Stimulated activated CD8-positive, alpha-beta memory T cell treated with anti-CD3 and anti-CD28 coated beads, Interleukin-12 subunit alpha, Interleukin-12 subunit beta, amount 100 ng/mL, for 4 hours (primary cell): ENCODE data around the gene LUM.

Experiments used
- DNase-seq: peaks from one replicate; pipeline ENCODE4 v3.0.0-alpha.2; 2020; ENCODE audit warnings: low read depth

Gene LUM

DNA sequence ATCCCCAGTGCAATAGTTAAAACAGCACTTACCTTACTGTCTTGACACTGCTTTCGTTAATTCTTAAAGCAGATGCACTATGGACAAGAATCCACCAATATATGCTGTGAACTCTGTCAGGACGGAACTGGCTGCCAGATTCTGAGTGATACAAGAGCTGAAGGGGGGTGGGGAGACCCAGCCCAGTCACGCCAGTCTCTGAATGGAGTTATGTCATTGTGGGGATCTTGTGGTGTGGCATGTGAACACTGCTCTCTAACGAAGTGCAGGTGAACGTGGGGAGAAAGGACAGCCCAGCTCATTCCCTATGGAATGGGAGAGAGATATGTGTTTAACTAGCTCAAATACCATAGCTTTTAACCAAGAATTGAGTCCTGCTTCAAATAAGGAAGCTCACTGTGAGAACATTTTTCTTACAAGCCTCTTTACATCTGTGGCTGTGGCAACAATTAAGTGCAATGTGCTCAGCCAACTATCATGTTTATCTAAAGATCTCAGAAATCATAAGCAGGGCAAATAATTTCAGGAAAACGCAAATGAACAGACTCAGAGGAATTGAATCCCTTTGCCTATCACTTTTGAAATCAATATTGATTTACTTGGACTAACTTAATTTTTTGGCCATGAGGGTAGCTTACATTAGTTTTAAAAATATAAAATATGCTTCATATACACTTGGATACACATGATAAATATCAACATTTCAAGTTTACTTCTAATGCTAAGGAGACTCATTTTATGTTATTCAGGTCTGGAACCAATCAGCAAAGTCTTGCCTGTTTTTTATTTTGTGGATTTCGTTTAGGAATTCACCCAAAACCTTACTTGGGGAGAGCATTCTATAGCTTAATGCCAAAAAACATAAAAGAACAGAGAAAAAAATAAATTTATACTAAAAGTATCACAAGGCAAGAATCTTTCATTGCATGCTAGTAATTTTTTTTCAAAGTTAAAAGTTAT, at the start of gene LUM:
LUM (minus strand) TSS at position 129 of the 960 bp plus-strand sequence. CDS start 2,515 bp downstream, outside the sequence.
- no peak for DNase-seq

DNA sequence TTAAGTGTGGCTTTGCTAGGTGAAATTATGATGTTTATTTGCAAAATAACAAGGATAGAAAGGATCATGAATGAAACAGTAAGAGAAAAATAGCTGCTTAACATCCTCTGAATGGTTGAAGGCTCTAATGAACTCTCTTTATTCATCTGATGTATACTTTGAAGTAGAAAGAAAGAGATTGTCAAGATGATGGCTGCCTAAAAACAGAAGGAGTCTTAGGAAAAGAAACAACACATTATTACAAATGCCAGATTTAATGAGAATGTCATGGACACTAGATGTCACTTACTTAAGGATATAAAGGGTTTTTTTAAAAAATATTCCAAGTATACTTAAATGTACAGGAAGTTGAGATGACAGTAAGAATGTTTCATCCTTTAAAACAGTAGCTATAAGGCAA, 49.7 kb upstream of the LUM start:
- no peak for DNase-seq

DNA sequence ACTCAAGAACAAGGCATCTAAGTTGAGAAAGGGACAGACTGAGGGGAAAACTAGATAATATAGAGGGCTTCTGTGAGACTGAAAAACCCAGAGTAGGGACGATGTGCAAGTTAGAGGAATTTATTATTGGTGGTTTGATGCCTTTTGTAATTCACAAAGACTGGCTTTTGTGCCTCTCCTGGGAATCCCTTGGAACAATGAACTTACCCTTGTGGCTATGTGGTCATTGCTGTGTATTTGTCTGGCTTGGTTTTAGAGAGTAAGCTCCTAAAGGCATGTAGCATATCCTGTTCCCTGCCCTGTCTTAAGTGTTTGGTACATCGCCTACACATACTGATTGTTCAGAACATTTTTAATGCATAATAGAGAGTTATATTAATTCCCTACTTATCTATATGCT, 44.7 kb upstream of the LUM start:
- DNase-seq, result no peak

DNA sequence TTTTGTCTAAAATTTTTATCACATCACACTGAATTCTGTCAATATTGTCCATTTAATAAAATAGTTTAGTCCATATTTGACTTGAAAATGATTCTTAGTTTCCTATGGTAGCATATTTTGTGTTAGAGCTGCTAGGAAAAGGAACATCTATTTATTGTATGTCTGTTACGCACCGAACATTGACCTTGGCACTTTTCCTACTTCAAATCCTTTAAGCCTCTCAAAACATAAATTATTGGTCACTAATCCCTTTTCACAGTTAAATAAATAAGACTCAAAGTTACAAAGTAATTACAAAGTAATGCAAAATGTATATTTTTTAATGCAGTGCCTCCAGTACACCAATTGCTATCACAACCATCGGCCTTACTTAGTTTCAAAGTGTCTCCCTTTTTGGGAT, 42.8 kb upstream of the LUM start:
- DNase-seq, result no peak

DNA sequence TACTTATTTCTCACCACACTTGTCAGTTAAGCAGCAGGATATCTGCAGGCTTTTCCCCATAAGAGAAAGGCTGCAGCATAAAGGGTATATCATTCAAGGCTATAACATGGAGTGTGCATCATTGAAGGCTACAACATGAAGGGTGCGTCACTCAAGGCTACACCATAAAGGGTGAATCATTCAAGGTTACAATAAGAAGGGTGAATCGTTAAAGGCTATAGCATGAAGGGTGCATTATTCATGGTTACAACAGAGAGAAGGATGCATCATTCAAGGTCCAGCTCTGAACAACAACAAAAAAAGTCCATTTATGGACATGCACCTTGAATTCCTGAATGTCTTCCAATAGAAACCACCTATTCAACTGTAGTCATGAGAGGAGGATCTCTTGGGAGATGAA, 32.8 kb upstream of the LUM start:
- DNase-seq, result no peak

DNA sequence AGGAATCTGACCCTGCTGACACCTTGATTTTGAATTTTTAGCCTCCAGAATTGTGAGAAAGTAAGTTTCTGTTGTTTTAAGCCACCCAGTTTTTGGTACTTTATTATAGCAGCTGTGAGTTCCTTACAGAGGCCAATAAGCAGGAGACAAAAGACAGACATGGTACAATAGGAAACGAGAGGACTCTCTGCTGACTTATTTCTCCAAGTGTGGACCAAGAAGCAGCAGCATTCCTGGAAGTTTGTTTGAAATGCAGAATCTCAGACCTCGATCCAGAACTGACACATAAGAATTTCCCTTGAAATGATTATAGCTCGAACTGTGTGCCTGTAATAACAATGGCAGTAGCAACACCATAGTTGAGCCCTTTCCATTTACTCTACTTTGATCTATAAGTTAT, 31.9 kb upstream of the LUM start:
- DNase-seq, result no peak

DNA sequence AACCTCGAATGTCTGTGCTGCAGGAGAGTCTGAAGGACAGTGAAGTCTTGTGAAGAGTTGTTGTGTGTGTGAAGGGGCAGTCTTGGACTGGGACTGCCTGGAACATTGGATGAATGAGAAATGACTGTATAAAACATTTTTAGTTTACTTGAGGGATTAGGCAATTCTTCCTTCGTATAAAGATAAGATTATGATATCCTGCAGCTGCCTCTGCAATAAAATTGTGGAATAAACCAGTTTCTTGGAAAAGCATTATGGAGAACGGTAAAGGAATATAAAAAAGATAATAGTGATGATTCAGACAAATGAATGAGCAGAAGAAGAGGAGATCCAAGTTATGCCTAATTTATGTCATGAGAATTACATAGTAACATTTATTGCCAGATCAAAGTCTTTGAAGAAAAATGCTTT, 30.9 kb upstream of the LUM start:
- no peak for DNase-seq

GRCh38 chr12:91140026-91140931, 29.0 kb upstream of the LUM start:
- no peak for DNase-seq

- DNase-seq, result no peak
Measured at GRCh38 chr12:91139286-91139685, 28.0 kb upstream of the LUM start.

DNA sequence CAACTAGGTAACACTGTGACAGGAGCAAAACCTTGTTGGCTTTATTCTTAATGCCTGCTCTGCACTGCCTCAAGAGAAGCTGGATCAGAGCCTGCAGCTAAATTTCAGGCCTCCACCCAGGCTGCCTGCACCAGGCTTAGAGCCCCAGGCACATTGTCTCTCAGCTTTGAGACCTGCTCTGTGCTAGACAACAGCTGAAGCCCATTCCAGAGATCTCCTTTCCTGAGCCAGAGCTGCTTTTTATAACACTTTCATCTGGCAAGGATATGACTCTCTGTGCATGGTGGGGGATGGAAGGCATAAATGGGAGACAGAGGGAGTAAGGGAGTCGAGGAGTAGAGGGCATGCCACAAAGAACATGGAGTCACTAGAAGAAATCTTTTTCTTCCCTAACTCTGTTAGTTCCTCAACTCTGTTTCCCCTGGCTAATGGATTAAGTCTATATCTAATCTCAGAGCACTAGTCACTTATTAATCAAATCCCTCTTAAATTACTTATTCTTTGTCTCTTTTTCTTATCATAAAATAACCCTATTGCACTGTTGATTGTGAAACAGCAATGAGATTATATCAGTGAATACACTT, 27.1 kb upstream of the LUM start:
- DNase-seq, result no peak

- DNase-seq, result no peak
Measured at GRCh38 chr12:91133871-91134270, 22.6 kb upstream of the LUM start.

DNA sequence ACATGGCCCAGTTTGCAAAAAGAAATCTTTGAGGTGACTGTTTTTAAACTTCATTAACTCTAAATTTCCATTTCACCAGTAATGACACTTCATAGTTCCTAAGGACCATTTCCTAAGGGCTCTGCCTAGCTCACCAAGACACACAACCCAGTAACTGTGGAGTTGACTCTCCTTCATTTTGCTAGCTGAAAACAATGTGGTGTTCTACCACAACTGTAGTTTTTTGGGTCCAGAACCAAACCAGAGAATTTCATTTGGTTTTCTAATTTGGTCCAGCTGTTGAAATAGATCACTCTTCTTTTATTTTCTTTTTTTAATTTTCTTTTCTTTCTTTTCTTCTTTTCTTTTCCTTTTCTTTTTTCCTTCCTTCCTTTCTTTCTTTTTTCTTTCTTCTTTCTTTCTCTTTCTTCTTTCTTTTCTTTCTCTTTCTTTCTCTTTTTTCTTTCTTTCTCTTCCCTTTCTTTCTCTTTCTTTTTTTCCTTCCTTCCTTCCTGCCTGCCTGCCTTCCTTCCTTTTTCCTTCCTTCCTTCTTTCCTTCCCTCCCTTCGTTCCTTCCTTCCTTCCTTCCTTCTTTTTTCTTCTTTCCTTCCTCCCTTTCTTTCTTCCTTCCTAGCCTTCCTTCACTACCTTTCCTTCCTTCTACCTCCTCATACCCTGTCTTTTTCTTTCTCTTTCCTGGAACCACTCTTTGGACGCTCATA, 18.5 kb upstream of the LUM start:
- DNase-seq, result no peak

DNA sequence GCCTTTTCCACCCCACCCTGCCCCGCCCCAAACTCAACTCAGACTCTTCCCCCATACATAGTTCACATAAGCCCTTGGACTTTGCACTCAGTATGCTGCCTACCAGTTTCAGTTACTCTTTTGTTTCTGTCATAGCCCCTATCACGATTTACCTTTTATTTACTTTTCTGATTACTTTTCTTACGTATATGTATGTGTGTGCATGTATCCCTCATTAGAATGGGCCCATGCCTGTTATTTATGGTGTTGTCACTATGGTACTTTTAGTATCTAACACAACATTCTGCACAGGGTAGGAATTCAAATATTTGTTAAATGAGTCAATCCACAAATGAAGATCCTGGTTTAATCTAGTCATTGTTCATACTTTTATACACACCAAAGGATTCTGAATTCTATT, 16.5 kb upstream of the LUM start:
- no peak for DNase-seq

DNA sequence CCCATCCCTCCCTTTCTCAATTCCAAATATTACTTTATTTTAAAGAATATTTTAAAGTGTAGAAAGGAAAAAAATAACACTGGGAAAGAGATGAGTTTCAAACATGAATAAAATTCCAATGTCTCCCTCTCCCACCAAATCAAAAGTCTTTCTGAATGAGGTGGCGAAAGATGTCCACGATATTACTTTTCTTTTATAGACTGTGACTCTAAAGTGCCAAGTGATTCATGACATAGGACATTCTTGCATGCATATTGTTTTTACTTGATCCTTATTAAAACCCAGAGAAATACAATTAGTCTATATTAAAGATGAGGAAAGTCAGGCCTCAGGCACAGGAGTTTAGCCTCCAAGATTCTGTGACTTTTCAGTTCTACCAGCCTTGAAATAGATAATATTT, 16.0 kb upstream of the LUM start:
- no peak for DNase-seq

GRCh38 chr12:91126516-91126915, 15.2 kb upstream of the LUM start:
- no peak for DNase-seq

- DNase-seq, result no peak
Measured at GRCh38 chr12:91123236-91123916, 12.1 kb upstream of the LUM start.

GRCh38 chr12:91120781-91121180, 9.5 kb upstream of the LUM start:
- DNase-seq, result no peak

DNA sequence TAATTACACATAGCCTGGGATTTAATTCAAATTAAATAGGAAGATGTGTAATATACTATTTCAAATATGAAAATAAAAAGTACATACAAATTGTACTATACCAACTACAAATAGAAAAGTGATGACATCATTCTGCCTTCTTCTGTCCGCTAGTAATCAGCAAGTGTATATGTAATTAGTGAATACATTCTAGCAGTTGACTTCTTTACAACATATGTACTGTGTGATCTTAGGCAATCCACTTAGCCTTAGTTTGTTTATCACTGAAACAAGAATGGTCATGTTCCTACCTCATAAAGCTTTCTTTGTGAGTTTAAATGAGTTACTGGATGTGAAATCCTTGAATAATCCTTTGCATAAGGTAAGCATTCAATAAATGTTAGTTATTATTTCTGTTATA, 7.8 kb upstream of the LUM start:
- DNase-seq, result no peak

- no peak for DNase-seq
Measured at GRCh38 chr12:91113621-91114020, 2.3 kb upstream of the LUM start.

DNA sequence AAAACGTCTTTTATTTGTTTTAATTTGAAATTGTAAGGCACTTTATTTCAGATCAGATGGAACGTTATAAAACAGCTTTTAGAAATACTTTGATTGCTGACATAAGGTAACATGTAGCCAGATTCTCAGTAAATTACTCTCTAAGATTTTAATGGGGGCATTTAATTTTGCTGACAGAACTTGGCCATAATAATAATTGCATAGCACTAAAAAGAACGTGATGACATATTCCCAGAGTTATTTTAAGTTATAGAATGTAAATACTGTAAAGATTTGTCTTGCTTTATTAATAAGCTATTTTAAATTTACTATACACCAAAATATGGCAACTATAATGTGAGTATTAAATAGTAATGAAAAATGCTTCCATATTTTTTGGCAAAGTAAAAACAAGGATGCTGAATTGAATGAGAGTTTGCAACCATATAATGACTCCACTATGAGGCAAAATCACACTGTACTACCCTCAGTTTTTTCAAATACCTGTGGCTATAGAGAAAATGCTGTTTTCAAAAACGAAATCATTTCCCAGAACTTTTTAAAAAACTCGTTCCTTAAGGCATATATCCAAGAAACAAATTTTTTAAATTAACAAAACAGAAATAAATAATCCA, 876 bp downstream of the LUM start:
- no peak for DNase-seq
